Measurements from ENCODE around the gene PHLDA3. TPM values are rescaled to one million over a fixed set of nuclear protein-coding genes. Genes with fewer than 3 reads are reported as not detected.

The PHLDA3 gene
- polyA plus RNA-seq, 1 donor from 2014 or later, result 35.1 TPM

GRCh38 chr1:201460814-201461644 lies 8.0 kb downstream of the PHLDA3 start:
- Histone ChIP-seq H3K9ac (ENCODE audit: low read length) (no peak overlapping the region), H2AFZ (ENCODE audit: low read depth, low read length) (no peak overlapping the region), H3K9me3 (ENCODE audit: low read length) (no peaks in the 10 kb centered on the region), H3K79me2 (replicated peaks; ENCODE audit: insufficient read depth, low read length) (no peaks in the 10 kb centered on the region), H3K4me2 (ENCODE audit: low read length) (no peak overlapping the region), H3K9me2 (ENCODE audit: insufficient read depth, low read length) (no peaks in the 10 kb centered on the region), H4K20me1 (ENCODE audit: insufficient read depth) (no peaks in the 10 kb centered on the region), H3K36me3 (ENCODE audit: insufficient read depth, low read length) (no peaks in the 10 kb centered on the region), H3F3A (ENCODE audit: insufficient read depth, low read length, poor library complexity, severe bottlenecking) (no peaks in the 10 kb centered on the region), H3K4me3 (ENCODE audit: low read length) (no peak overlapping the region), H3K27ac (ENCODE audit: low read length) (no peak overlapping the region), H3K27me3 (ENCODE audit: insufficient read depth, low read depth, low read length) (no peaks in the 10 kb centered on the region)
- no peak for TF ChIP-seq MXI1 (conservative IDR thresholded peaks at IDR 0.05; ENCODE audit: poor library complexity, severe bottlenecking)
- TF ChIP-seq SMC3 (conservative IDR thresholded peaks at IDR 0.05; ENCODE audit: poor library complexity), result no peak
- TF ChIP-seq EP300 (conservative IDR thresholded peaks at IDR 0.05; ENCODE audit: poor library complexity, severe bottlenecking), result no peak
- TF ChIP-seq EZH2 (IDR thresholded peaks at IDR 0.05; ENCODE audit: borderline replicate concordance, insufficient read depth, low read length, poor library complexity, severe bottlenecking), result no peak
- TF ChIP-seq TAF1 (IDR thresholded peaks at IDR 0.05; ENCODE audit: low read depth), result no peak
- TF ChIP-seq, protein P1, sequence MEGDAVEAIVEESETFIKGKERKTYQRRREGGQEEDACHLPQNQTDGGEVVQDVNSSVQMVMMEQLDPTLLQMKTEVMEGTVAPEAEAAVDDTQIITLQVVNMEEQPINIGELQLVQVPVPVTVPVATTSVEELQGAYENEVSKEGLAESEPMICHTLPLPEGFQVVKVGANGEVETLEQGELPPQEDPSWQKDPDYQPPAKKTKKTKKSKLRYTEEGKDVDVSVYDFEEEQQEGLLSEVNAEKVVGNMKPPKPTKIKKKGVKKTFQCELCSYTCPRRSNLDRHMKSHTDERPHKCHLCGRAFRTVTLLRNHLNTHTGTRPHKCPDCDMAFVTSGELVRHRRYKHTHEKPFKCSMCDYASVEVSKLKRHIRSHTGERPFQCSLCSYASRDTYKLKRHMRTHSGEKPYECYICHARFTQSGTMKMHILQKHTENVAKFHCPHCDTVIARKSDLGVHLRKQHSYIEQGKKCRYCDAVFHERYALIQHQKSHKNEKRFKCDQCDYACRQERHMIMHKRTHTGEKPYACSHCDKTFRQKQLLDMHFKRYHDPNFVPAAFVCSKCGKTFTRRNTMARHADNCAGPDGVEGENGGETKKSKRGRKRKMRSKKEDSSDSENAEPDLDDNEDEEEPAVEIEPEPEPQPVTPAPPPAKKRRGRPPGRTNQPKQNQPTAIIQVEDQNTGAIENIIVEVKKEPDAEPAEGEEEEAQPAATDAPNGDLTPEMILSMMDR (IDR thresholded peaks at IDR 0.05; ENCODE audit: poor library complexity, severe bottlenecking), result no peak
- TF ChIP-seq, protein P2, sequence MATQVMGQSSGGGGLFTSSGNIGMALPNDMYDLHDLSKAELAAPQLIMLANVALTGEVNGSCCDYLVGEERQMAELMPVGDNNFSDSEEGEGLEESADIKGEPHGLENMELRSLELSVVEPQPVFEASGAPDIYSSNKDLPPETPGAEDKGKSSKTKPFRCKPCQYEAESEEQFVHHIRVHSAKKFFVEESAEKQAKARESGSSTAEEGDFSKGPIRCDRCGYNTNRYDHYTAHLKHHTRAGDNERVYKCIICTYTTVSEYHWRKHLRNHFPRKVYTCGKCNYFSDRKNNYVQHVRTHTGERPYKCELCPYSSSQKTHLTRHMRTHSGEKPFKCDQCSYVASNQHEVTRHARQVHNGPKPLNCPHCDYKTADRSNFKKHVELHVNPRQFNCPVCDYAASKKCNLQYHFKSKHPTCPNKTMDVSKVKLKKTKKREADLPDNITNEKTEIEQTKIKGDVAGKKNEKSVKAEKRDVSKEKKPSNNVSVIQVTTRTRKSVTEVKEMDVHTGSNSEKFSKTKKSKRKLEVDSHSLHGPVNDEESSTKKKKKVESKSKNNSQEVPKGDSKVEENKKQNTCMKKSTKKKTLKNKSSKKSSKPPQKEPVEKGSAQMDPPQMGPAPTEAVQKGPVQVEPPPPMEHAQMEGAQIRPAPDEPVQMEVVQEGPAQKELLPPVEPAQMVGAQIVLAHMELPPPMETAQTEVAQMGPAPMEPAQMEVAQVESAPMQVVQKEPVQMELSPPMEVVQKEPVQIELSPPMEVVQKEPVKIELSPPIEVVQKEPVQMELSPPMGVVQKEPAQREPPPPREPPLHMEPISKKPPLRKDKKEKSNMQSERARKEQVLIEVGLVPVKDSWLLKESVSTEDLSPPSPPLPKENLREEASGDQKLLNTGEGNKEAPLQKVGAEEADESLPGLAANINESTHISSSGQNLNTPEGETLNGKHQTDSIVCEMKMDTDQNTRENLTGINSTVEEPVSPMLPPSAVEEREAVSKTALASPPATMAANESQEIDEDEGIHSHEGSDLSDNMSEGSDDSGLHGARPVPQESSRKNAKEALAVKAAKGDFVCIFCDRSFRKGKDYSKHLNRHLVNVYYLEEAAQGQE (IDR thresholded peaks at IDR 0.05; ENCODE audit: borderline replicate concordance), result no peak
- TF ChIP-seq POLR2AphosphoS5 (IDR thresholded peaks at IDR 0.05), result no peak
- TF ChIP-seq RAD21 (conservative IDR thresholded peaks at IDR 0.05), result no peak

DNA sequence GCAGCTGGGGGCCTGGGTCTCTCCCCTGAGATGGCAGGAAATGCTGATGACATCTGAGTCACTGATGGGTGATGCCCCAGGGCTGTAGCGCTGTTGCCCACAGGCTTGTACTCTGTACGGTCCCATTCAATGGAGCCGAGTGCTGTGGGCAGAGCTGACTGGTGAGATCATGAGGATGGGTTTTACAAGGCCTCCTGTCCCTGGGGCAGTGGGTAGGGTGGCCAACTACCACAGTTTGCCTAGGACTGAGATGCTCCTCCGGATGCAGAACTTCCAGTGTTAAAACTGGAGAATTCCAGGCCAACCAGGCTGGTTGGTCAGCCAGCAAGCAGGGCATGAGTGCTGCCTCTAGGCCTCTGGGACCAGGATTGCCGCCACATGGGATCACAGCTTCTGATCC lies 9.2 kb downstream of the PHLDA3 start:
- no peaks in the 10 kb centered on the region for H3K9me2 ChIP-seq (ENCODE audit: insufficient read depth, low read length)
- H3K79me2 ChIP-seq (replicated peaks; ENCODE audit: insufficient read depth, low read length), result no peaks in the 10 kb centered on the region
- H2AFZ ChIP-seq (ENCODE audit: low read depth, low read length), result no peak overlapping the region
- no peaks in the 10 kb centered on the region for H3K27me3 ChIP-seq (ENCODE audit: insufficient read depth, low read depth, low read length)
- no peak overlapping the region for H3K4me2 ChIP-seq (ENCODE audit: low read length)
- H4K20me1 ChIP-seq (ENCODE audit: insufficient read depth), result no peaks in the 10 kb centered on the region
- no peaks in the 10 kb centered on the region for H3F3A ChIP-seq (ENCODE audit: insufficient read depth, low read length, poor library complexity, severe bottlenecking)
- no peak overlapping the region for H3K9ac ChIP-seq (ENCODE audit: low read length)
- no peak overlapping the region for H3K27ac ChIP-seq (ENCODE audit: low read length)
- no peaks in the 10 kb centered on the region for H3K9me3 ChIP-seq (ENCODE audit: low read length)
- TF ChIP-seq RAD21 (conservative IDR thresholded peaks at IDR 0.05) (no peak), EZH2 (IDR thresholded peaks at IDR 0.05; ENCODE audit: borderline replicate concordance, insufficient read depth, low read length, poor library complexity, severe bottlenecking) (no peak), MXI1 (conservative IDR thresholded peaks at IDR 0.05; ENCODE audit: poor library complexity, severe bottlenecking) (no peak), TAF1 (IDR thresholded peaks at IDR 0.05; ENCODE audit: low read depth) (no peak), SMC3 (conservative IDR thresholded peaks at IDR 0.05; ENCODE audit: poor library complexity) (no peak), EP300 (conservative IDR thresholded peaks at IDR 0.05; ENCODE audit: poor library complexity, severe bottlenecking) (no peak), POLR2AphosphoS5 (IDR thresholded peaks at IDR 0.05) (no peak)
- TF ChIP-seq, protein P2 (IDR thresholded peaks at IDR 0.05; ENCODE audit: borderline replicate concordance), result no peak
- TF ChIP-seq, protein P1 (IDR thresholded peaks at IDR 0.05; ENCODE audit: poor library complexity, severe bottlenecking), result no peak
- H3K4me3 ChIP-seq (ENCODE audit: low read length), result no peak overlapping the region
- no peaks in the 10 kb centered on the region for H3K36me3 ChIP-seq (ENCODE audit: insufficient read depth, low read length)
